Measurements from ENCODE around the gene PPAN. TPM values are rescaled to one million over a fixed set of nuclear protein-coding genes. Genes with fewer than 3 reads are reported as not detected.
A peak's percentile ranks its signal among the peaks of the same experiment; 100 is the strongest.

Gene PPAN
- polyA plus RNA-seq, 3 donors, result 7.2 to 26.2 (median 7.6) TPM

- H4K20me1 ChIP-seq (ENCODE audit: insufficient read depth, low read length), result peaks cover under 1% of the 10 kb centered on the region
- peaks cover 0 to 5% of the 10 kb centered on the region in 2 donors for H3K36me3 Mint-ChIP-seq
- no peak overlapping the region for H3K4me3 ChIP-seq (replicated peaks in 1 of 3; ENCODE audit: low read depth in 2 of 3, low read length in 3 of 3)
- intact Hi-C loops (cut with micrococcal nuclease), result loop anchor here in 1 of 2 donors (10.0 kb wide), 1 partner anchor 70 kb away; the partner anchor contains the start of gene DNMT1
- peak overlapping the region in 5 of 7 donors; percentile 6 to 65 (median 46) for H3K27ac Mint-ChIP-seq
- no peaks in the 10 kb centered on the region for H3K27me3 ChIP-seq (ENCODE audit: control insufficient read depth in 2 of 2, insufficient read depth in 2 of 2, low read length in 2 of 2)
- TF ChIP-seq, protein P1, sequence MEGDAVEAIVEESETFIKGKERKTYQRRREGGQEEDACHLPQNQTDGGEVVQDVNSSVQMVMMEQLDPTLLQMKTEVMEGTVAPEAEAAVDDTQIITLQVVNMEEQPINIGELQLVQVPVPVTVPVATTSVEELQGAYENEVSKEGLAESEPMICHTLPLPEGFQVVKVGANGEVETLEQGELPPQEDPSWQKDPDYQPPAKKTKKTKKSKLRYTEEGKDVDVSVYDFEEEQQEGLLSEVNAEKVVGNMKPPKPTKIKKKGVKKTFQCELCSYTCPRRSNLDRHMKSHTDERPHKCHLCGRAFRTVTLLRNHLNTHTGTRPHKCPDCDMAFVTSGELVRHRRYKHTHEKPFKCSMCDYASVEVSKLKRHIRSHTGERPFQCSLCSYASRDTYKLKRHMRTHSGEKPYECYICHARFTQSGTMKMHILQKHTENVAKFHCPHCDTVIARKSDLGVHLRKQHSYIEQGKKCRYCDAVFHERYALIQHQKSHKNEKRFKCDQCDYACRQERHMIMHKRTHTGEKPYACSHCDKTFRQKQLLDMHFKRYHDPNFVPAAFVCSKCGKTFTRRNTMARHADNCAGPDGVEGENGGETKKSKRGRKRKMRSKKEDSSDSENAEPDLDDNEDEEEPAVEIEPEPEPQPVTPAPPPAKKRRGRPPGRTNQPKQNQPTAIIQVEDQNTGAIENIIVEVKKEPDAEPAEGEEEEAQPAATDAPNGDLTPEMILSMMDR (IDR thresholded peaks at IDR 0.05), result no peak
- no peaks in the 10 kb centered on the region for H3K9me3 ChIP-seq (replicated peaks in 1 of 2; ENCODE audit: control insufficient read depth in 1 of 2, insufficient read depth in 1 of 2, low read length in 2 of 2)
- H2AFZ ChIP-seq (ENCODE audit: insufficient read depth, low read depth, low read length, poor library complexity, severe bottlenecking), result no peak overlapping the region
- H3K79me2 ChIP-seq (ENCODE audit: insufficient read depth, low read length), result peaks cover 8% of the 10 kb centered on the region
- 100% methylated on average over 4 of the region's 7 CpGs for WGBS (ENCODE audit: insufficient coverage)
- H3K4me3 Mint-ChIP-seq, result no peak overlapping the region
- H3K36me3 ChIP-seq (replicated peaks in 1 of 2; ENCODE audit: control insufficient read depth in 1 of 2, insufficient read depth in 2 of 2, low read length in 2 of 2), result no peaks in the 10 kb centered on the region
- no peaks in the 10 kb centered on the region for H3K9me3 Mint-ChIP-seq
- DNase-seq, result no peak
- H3K27me3 Mint-ChIP-seq (ENCODE audit: low read depth in 3 of 3), result no peaks in the 10 kb centered on the region
- no peak overlapping the region for H3K9ac ChIP-seq (ENCODE audit: insufficient read depth, low read length, poor library complexity, severe bottlenecking)
- no peak overlapping the region for H3K4me2 ChIP-seq (replicated peaks; ENCODE audit: extremely low read depth, low read length, poor library complexity, severe bottlenecking)
- H3K4me1 Mint-ChIP-seq, result peaks cover 27% of the 10 kb centered on the region
- H3K4me1 ChIP-seq (ENCODE audit: control insufficient read depth in 1 of 2, insufficient read depth in 2 of 2, low read length in 2 of 2), result peaks cover 42 to 53% of the 10 kb centered on the region in 2 donors
- H3K27ac ChIP-seq (ENCODE audit: low read depth in 1 of 2, low read length in 2 of 2), result no peak overlapping the region
Observed at GRCh38 chr19:10124429-10124828, 18.3 kb downstream of the PPAN start.

DNA sequence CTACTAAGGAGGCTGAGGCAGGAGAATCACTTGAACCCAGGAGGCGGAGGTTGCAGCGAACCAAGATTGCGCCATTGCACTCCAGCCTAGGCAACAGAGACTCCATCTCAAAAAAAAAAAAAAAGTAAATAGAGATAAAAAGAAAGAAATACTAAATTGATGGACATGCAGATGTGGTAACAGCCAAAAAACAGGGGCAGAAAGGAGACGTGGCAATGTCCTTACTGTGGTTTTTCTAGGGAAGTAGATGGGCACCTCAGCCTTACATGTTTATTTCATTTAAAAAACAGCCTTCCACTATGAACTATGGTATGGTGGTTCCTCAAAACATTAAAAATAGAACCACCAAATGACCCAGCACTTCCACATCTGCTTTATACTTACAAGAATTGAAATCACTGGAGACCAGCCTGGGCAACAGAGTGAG is 20.1 kb downstream of the PPAN start:
- peak overlapping the region in 1 of 3 experiments; percentile 27 for H3K4me3 ChIP-seq (replicated peaks in 1 of 3; ENCODE audit: low read depth in 2 of 3, low read length in 3 of 3)
- no peaks in the 10 kb centered on the region for H3K36me3 ChIP-seq (replicated peaks in 1 of 2; ENCODE audit: control insufficient read depth in 1 of 2, insufficient read depth in 2 of 2, low read length in 2 of 2)
- TF ChIP-seq, protein P1 (IDR thresholded peaks at IDR 0.05), result no peak
- H3K4me1 ChIP-seq (ENCODE audit: control insufficient read depth in 1 of 2, insufficient read depth in 2 of 2, low read length in 2 of 2), result peaks cover 39 to 47% of the 10 kb centered on the region in 2 donors
- no peaks in the 10 kb centered on the region for H4K20me1 ChIP-seq (ENCODE audit: insufficient read depth, low read length)
- Mint-ChIP-seq H3K4me3 (peak overlapping the region in 1 of 2 donors; percentile 30), H3K27me3 (ENCODE audit: low read depth in 3 of 3) (no peaks in the 10 kb centered on the region), H3K4me1 (peaks cover 23% of the 10 kb centered on the region), H3K9me3 (no peaks in the 10 kb centered on the region), H3K36me3 (peaks cover 5 to 12% of the 10 kb centered on the region in 2 donors), H3K27ac (peak overlapping the region; percentile 86 to 97 (median 93))
- WGBS (ENCODE audit: insufficient coverage), result no CpG with 5 or more reads among the region's 4 CpGs
- peaks cover 5% of the 10 kb centered on the region for H3K79me2 ChIP-seq (ENCODE audit: insufficient read depth, low read length)
- peak; percentile 77 to 89 (median 84) for DNase-seq
- H3K9ac ChIP-seq (ENCODE audit: insufficient read depth, low read length, poor library complexity, severe bottlenecking), result peak overlapping the region; percentile 45
- peak overlapping the region; percentile 69 for H2AFZ ChIP-seq (ENCODE audit: insufficient read depth, low read depth, low read length, poor library complexity, severe bottlenecking)
- peak overlapping the region; percentile 83 to 84 for H3K27ac ChIP-seq (ENCODE audit: low read depth in 1 of 2, low read length in 2 of 2)
- intact Hi-C loops (cut with micrococcal nuclease), result loop anchor here in 1 of 2 donors (10.0 kb wide), 1 partner anchor 69 kb away; the partner anchor contains the start of gene DNMT1
- H3K9me3 ChIP-seq (replicated peaks in 1 of 2; ENCODE audit: control insufficient read depth in 1 of 2, insufficient read depth in 1 of 2, low read length in 2 of 2), result no peaks in the 10 kb centered on the region
- no peaks in the 10 kb centered on the region for H3K27me3 ChIP-seq (ENCODE audit: control insufficient read depth in 2 of 2, insufficient read depth in 2 of 2, low read length in 2 of 2)
- peak overlapping the region; percentile 40 for H3K4me2 ChIP-seq (replicated peaks; ENCODE audit: extremely low read depth, low read length, poor library complexity, severe bottlenecking)
